H9 (cell line): ENCODE measurements around the gene CC2D2A. TPM values are rescaled to one million over a fixed set of nuclear protein-coding genes. Genes with fewer than 3 reads are reported as not detected.

ENCODE experiments used
- DNase-seq: peaks from one replicate; pipeline ENCODE4 v3.0.0-alpha.2; 2017
- H2AFZ ChIP-seq: one replicate; pipeline ENCODE4 v1.6.1; 2013; ENCODE audit warnings: mild to moderate bottlenecking, low read length, control low read depth, moderate library complexity
- H2AK5ac ChIP-seq: 2 replicates; pipeline ENCODE4 v1.6.1; 2013; ENCODE audit warnings: low read length, control low read depth, mixed read lengths; ENCODE audit not compliant: insufficient read length
- H2BK120ac ChIP-seq: one replicate; pipeline ENCODE4 v1.6.1; 2013; ENCODE audit warnings: low read depth, mild to moderate bottlenecking, low read length, control low read depth, inconsistent platforms; ENCODE audit not compliant: poor library complexity, severe bottlenecking
- H2BK12ac ChIP-seq: 2 replicates; pipeline ENCODE4 v1.6.1; 2013; ENCODE audit warnings: low read length, control low read depth, mixed read lengths, low read depth; ENCODE audit not compliant: insufficient read length
- H2BK15ac ChIP-seq: 2 replicates; pipeline ENCODE4 v1.6.1; 2013; ENCODE audit warnings: low read depth, low read length, control low read depth
- H2BK20ac ChIP-seq: one replicate; pipeline ENCODE4 v1.6.1; 2013; ENCODE audit warnings: low read depth, mild to moderate bottlenecking, low read length, control low read depth, inconsistent platforms; ENCODE audit not compliant: poor library complexity, severe bottlenecking
- H2BK5ac ChIP-seq: 2 replicates; pipeline ENCODE4 v1.6.1; 2013; ENCODE audit warnings: low read length, control low read depth, mixed read lengths; ENCODE audit not compliant: insufficient read length
- H3K14ac ChIP-seq: 2 replicates; pipeline ENCODE4 v1.6.1; 2013; ENCODE audit warnings: low read length, control low read depth; ENCODE audit not compliant: insufficient read depth
- H3K18ac ChIP-seq: 2 replicates; pipeline ENCODE4 v1.6.1; 2013; ENCODE audit warnings: low read depth, mild to moderate bottlenecking, mixed read lengths, low read length, control low read depth; ENCODE audit not compliant: insufficient read length
- H3K23ac ChIP-seq: 2 replicates; pipeline ENCODE4 v1.6.1; 2013; ENCODE audit warnings: low read length, control low read depth, mixed read lengths, low read depth; ENCODE audit not compliant: insufficient read length
- H3K23me2 ChIP-seq: 2 replicates; pipeline ENCODE4 v1.6.1; 2013; ENCODE audit warnings: low read depth, mild to moderate bottlenecking, mixed read lengths, low read length, control low read depth; ENCODE audit not compliant: insufficient read length, poor library complexity, severe bottlenecking
- H3K27ac ChIP-seq: 2 replicates; pipeline ENCODE4 v1.5.1; 2013; ENCODE audit warnings: low read length, control low read depth, mixed read lengths, low read depth; ENCODE audit not compliant: insufficient read length
- H3K27me3 ChIP-seq: 2 replicates; pipeline ENCODE4 v1.6.1; 2013; ENCODE audit warnings: low read length, control low read depth, inconsistent platforms; ENCODE audit not compliant: insufficient read depth
- H3K4ac ChIP-seq: 2 replicates; pipeline ENCODE4 v1.6.1; 2013; ENCODE audit warnings: low read depth, mild to moderate bottlenecking, control low read depth, inconsistent platforms, low read length, moderate library complexity
- H3K4me1 ChIP-seq: 2 replicates; pipeline ENCODE4 v1.6.1; 2013; ENCODE audit warnings: low read length, control low read depth, inconsistent platforms; ENCODE audit not compliant: insufficient read depth
- H3K4me2 ChIP-seq: 2 replicates; pipeline ENCODE4 v1.6.1; 2013; ENCODE audit warnings: low read length, control low read depth, mixed read lengths; ENCODE audit not compliant: insufficient read length, insufficient read depth
- H3K56ac ChIP-seq: 2 replicates; pipeline ENCODE4 v1.6.1; 2013; ENCODE audit warnings: low read depth, mild to moderate bottlenecking, mixed read lengths, low read length, control low read depth; ENCODE audit not compliant: insufficient read length
- H3K79me1 ChIP-seq: 2 replicates; pipeline ENCODE4 v1.6.1; 2013; ENCODE audit warnings: low read depth, mild to moderate bottlenecking, moderate library complexity, low read length, control low read depth, inconsistent platforms; ENCODE audit not compliant: insufficient read depth, poor library complexity, severe bottlenecking
- H3K79me2 ChIP-seq: 2 replicates; pipeline ENCODE4 v1.6.1; 2013; ENCODE audit warnings: low read length, control low read depth, inconsistent platforms; ENCODE audit not compliant: insufficient read depth
- H3K9ac ChIP-seq: 2 replicates; pipeline ENCODE4 v1.6.1; 2013; ENCODE audit warnings: low read length, control low read depth, mixed read lengths; ENCODE audit not compliant: insufficient read length; ENCODE audit errors: extremely low read depth
- H3K9me3 ChIP-seq: one replicate; pipeline ENCODE4 v1.6.1; 2013; ENCODE audit warnings: low read depth, low read length, inconsistent platforms; ENCODE audit not compliant: control insufficient read depth
- H3T11ph ChIP-seq: one replicate; pipeline ENCODE4 v1.6.1; 2013; ENCODE audit warnings: mild to moderate bottlenecking, low read length, control low read depth, inconsistent platforms
- H4K20me1 ChIP-seq: one replicate; pipeline ENCODE4 v1.6.1; 2013; ENCODE audit not compliant: control insufficient read depth, insufficient read length, insufficient read depth
- H4K5ac ChIP-seq: 2 replicates; pipeline ENCODE4 v1.6.1; 2013; ENCODE audit warnings: low read depth, mild to moderate bottlenecking, mixed read lengths, low read length, control low read depth; ENCODE audit not compliant: insufficient read length
- H4K8ac ChIP-seq: replicated peaks from 2 replicates; pipeline ENCODE4 v1.6.1; 2013; ENCODE audit warnings: low read length, control low read depth, mixed read lengths, low read depth; ENCODE audit not compliant: insufficient read length
- H4K91ac ChIP-seq: 2 replicates; pipeline ENCODE4 v1.6.1; 2013; ENCODE audit warnings: low read depth, mild to moderate bottlenecking, moderate library complexity, mixed read lengths, low read length, control low read depth; ENCODE audit not compliant: insufficient read length
- H3K27ac Mint-ChIP-seq, 3 experiments: 2 replicates in 2 of 3; 3 replicates in 1 of 3; pipeline ENCODE4 v1.8.0; 2020 to 2021; ENCODE audit warnings: mixed read lengths in 3 of 3, mild to moderate bottlenecking in 1 of 3, moderate library complexity in 1 of 3
- H3K27me3 Mint-ChIP-seq: 2 replicates; pipeline ENCODE4 v1.8.0; 2021; ENCODE audit warnings: low read depth, mild to moderate bottlenecking, moderate library complexity, mixed read lengths
- H3K36me3 Mint-ChIP-seq, 3 experiments: 2 replicates in 2 of 3; 3 replicates in 1 of 3; pipeline ENCODE4 v1.8.0; 2020 to 2021; ENCODE audit warnings: low read depth in 3 of 3, mixed read lengths in 3 of 3; ENCODE audit not compliant: insufficient read depth in 1 of 3
- H3K4me1 Mint-ChIP-seq, 2 experiments: 2 replicates each; pipeline ENCODE4 v1.8.0; 2020; ENCODE audit warnings: mixed read lengths in 2 of 2
- H3K4me3 Mint-ChIP-seq, 2 experiments: 2 replicates in 1 of 2; 3 replicates in 1 of 2; pipeline ENCODE4 v1.8.0; 2020 to 2021; ENCODE audit warnings: mild to moderate bottlenecking in 2 of 2, mixed read lengths in 2 of 2, moderate library complexity in 1 of 2
- H3K9me3 Mint-ChIP-seq, 2 experiments: 2 replicates in 1 of 2; 3 replicates in 1 of 2; pipeline ENCODE4 v1.8.0; 2020; ENCODE audit warnings: mild to moderate bottlenecking in 2 of 2, mixed read lengths in 2 of 2, moderate library complexity in 1 of 2
- WGBS: extraction: QIAGEN DNeasy Blood & Tissue Kit; methylation state at CpG from one replicate; pipeline ENCODE4 v1.1.7; 2013; ENCODE audit warnings: missing lambda C conversion rate, low lambda C conversion rate, mixed read lengths; ENCODE audit not compliant: insufficient read length; ENCODE audit errors: extremely low coverage; 5-methylcytosine and 5-hydroxymethylcytosine counted together
- total RNA-seq: library from RNA; stranded (reverse); gene quantifications from 2 replicates; pipeline ENCODE4 v1.2.1, GENCODE V29; 2021
- TF ChIP-seq, protein P1 (sequence below): fragments of 200-600 bp; sonication (generic); conservative IDR thresholded peaks from 3 replicates; pipeline ENCODE4 v1.8.0; 2021; ENCODE audit warnings: antibody characterized with exemption, mild to moderate bottlenecking

CC2D2A gene
- total RNA-seq, 1 experiment from 2014 or later, result 10.4 TPM

DNA sequence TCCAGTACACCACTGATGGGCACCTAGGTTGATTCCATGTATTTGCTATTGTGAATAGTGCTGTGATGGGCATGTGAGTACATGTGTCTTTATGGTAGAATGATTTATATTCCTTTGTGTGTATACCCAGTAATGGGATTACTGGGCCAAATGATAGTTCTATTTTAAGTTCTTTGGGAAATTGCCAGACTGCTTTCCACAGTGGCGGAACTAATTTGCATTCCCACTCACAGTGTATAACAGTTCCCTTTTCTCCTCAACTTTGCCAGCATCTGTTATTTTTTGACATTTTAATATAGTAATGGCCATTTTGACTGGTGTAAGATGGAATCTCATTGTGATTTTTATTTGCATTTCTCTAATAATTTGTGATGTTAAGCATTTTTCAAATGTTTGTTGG, 25.9 kb downstream of the CC2D2A start:
- H3K27me3 Mint-ChIP-seq, result no peaks in the 10 kb centered on the region

More for the DNA sequence above, 25.9 kb downstream of the CC2D2A start:
- Histone ChIP-seq H3K23ac (no peak overlapping the region), H3K27ac (no peak overlapping the region), H2AFZ (no peak overlapping the region), H2BK20ac (no peak overlapping the region), H4K91ac (no peak overlapping the region), H4K5ac (no peak overlapping the region), H4K8ac (no peak overlapping the region), H2BK120ac (no peak overlapping the region), H2AK5ac (no peak overlapping the region), H2BK5ac (no peak overlapping the region), H2BK12ac (no peak overlapping the region), H3K4me1 (no peaks in the 10 kb centered on the region), H3K4ac (no peak overlapping the region), H3K4me2 (no peak overlapping the region), H3K14ac (no peak overlapping the region), H4K20me1 (no peaks in the 10 kb centered on the region), H3K27me3 (no peaks in the 10 kb centered on the region), H3T11ph (no peak overlapping the region), H2BK15ac (no peak overlapping the region), H3K79me2 (no peaks in the 10 kb centered on the region), H3K18ac (no peak overlapping the region), H3K9ac (no peak overlapping the region), H3K9me3 (no peaks in the 10 kb centered on the region), H3K23me2 (no peaks in the 10 kb centered on the region), H3K79me1 (no peaks in the 10 kb centered on the region), H3K56ac (no peak overlapping the region)
- peaks cover 7 to 26% (median 8%) of the 10 kb centered on the region in 3 experiments for H3K36me3 Mint-ChIP-seq
- H3K9me3 Mint-ChIP-seq, result peaks cover 3 to 6% of the 10 kb centered on the region in 2 experiments; a peak in 4 of 5 replicates
- H3K4me3 Mint-ChIP-seq, result no peak overlapping the region
- H3K27ac Mint-ChIP-seq, result no peak overlapping the region
- no peak for DNase-seq
- TF ChIP-seq, protein P1, sequence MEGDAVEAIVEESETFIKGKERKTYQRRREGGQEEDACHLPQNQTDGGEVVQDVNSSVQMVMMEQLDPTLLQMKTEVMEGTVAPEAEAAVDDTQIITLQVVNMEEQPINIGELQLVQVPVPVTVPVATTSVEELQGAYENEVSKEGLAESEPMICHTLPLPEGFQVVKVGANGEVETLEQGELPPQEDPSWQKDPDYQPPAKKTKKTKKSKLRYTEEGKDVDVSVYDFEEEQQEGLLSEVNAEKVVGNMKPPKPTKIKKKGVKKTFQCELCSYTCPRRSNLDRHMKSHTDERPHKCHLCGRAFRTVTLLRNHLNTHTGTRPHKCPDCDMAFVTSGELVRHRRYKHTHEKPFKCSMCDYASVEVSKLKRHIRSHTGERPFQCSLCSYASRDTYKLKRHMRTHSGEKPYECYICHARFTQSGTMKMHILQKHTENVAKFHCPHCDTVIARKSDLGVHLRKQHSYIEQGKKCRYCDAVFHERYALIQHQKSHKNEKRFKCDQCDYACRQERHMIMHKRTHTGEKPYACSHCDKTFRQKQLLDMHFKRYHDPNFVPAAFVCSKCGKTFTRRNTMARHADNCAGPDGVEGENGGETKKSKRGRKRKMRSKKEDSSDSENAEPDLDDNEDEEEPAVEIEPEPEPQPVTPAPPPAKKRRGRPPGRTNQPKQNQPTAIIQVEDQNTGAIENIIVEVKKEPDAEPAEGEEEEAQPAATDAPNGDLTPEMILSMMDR, result no peak
- WGBS, result no CpG with 5 or more reads among the region's 1 CpG
- H3K4me1 Mint-ChIP-seq, result peaks cover 4 to 5% of the 10 kb centered on the region in 2 experiments
